ENCODE data around the gene FMN1.

FMN1 gene

DNA sequence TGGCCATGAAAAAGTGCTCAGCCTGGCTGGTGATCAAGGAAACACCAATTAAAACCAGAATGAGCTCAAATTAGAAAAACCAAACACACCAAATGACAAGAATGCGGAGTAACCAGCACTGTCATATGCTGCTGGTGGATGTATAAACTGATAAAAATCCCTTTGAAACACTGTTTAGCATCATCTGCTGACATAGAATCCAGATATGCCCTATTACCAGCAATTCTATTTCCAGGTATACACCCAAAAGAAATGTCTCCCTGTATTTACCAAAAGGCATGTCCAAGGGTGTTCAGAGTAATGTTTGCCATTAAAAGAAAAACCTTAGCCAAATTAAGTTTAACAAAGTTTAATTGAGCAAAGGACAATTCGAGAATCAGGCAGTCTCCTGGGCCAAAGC is 138.6 kb downstream of the FMN1 start:
- TF ChIP-seq, protein P1, sequence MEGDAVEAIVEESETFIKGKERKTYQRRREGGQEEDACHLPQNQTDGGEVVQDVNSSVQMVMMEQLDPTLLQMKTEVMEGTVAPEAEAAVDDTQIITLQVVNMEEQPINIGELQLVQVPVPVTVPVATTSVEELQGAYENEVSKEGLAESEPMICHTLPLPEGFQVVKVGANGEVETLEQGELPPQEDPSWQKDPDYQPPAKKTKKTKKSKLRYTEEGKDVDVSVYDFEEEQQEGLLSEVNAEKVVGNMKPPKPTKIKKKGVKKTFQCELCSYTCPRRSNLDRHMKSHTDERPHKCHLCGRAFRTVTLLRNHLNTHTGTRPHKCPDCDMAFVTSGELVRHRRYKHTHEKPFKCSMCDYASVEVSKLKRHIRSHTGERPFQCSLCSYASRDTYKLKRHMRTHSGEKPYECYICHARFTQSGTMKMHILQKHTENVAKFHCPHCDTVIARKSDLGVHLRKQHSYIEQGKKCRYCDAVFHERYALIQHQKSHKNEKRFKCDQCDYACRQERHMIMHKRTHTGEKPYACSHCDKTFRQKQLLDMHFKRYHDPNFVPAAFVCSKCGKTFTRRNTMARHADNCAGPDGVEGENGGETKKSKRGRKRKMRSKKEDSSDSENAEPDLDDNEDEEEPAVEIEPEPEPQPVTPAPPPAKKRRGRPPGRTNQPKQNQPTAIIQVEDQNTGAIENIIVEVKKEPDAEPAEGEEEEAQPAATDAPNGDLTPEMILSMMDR (IDR thresholded peaks at IDR 0.05; ENCODE audit: insufficient read depth, low read depth, low read length, missing control alignments) = no peak
- DNase-seq (ENCODE audit: low read depth) = no peak
- no peak overlapping the region for H3K4me3 ChIP-seq (ENCODE audit: low read length)

DNA sequence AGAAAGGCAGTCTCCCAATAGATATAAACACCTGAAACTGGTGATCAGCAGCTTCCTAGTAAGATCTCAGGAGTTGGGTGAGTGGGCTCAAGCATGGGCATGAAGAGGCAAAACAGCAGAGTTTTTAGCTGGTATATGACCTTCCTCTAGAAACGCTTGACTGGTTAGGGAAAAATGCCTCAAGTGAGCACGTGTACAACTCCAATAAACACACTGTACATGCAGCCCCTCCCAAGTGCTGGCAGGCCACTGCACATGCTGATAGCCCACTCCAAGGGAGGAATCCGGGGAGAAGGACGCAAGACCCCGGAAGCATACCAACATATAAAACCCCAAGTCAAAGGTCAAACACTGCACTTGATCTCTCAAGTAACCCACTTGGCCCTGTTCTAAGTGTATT is 143.0 kb downstream of the FMN1 start:
- TF ChIP-seq, protein P1 (IDR thresholded peaks at IDR 0.05; ENCODE audit: insufficient read depth, low read depth, low read length, missing control alignments) = no peak
- no peak overlapping the region for H3K4me3 ChIP-seq (ENCODE audit: low read length)
- no peak for DNase-seq (ENCODE audit: low read depth)

DNA sequence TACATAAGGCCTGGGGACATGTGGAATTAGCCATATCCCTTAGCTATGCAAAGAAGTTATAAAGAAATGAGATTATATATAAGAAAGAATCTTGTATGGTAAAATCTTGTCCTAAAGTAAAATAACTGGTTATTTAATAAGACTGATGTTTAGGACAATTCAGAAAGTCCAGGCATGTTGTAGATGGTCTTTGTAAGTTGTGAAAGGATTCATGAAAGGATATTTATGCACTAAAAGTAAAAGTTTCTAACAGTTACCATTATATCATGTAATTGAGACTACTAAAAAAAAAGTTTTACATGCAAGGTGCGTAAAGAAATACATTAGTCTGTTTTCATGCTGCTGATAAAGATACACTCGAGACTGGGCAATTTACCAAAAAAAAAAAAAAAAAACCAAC is 146.3 kb downstream of the FMN1 start:
- TF ChIP-seq, protein P1 (IDR thresholded peaks at IDR 0.05; ENCODE audit: insufficient read depth, low read depth, low read length, missing control alignments) = no peak
- DNase-seq (ENCODE audit: low read depth) = no peak
- H3K4me3 ChIP-seq (ENCODE audit: low read length) = no peak overlapping the region

- H3K4me3 ChIP-seq (ENCODE audit: low read length) = no peak overlapping the region
- TF ChIP-seq, protein P1 (IDR thresholded peaks at IDR 0.05; ENCODE audit: insufficient read depth, low read depth, low read length, missing control alignments) = no peak
- no peak for DNase-seq (ENCODE audit: low read depth)
Observed at GRCh38 chr15:33047077-33047476, 147.4 kb downstream of the FMN1 start.

- TF ChIP-seq, protein P1 (IDR thresholded peaks at IDR 0.05; ENCODE audit: insufficient read depth, low read depth, low read length, missing control alignments) = no peak
- DNase-seq (ENCODE audit: low read depth) = no peak
- H3K4me3 ChIP-seq (ENCODE audit: low read length) = no peak overlapping the region
Observed at GRCh38 chr15:33046329-33046728, 148.2 kb downstream of the FMN1 start.

DNA sequence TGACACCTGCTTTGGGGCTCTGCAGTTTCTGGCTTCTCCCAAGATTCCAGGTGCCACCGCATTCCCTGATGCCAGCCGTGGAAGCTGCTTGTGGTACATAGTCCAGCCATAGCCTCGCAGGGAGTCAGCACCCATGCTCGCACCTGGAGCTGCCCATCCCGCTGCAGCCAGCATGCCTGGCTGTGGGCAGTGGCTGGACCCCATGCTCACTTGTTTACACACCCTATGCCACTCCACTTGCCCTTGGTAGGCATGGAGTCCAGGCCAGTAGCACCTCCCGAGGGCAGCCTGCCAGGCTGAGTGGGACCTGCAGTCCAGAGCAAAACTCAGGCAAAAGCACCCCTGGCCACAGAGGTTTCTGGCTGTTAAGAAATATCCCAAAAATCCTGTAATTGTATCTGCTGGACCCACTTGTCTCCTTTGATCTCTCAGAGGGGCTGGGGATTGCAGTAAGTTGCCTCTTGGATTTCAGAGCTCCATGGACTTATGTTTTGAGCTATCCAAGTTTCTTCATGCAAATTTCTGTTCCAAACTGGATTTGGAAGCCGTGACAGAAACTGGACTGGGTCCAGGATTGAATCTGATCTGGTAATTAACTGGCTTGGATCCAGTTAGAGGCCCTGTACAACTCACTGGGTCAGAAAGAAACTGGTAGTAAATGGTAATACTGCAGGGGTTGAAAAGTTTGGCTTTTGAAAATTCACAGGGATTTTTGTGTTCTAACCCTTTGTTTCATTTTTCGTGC is 149.3 kb downstream of the FMN1 start:
- peak; percentile 14 for DNase-seq (ENCODE audit: low read depth)
- TF ChIP-seq, protein P1 (IDR thresholded peaks at IDR 0.05; ENCODE audit: insufficient read depth, low read depth, low read length, missing control alignments) = no peak

GRCh38 chr15:33044598-33044997 is 149.9 kb downstream of the FMN1 start:
- no peak overlapping the region for H3K4me3 ChIP-seq (ENCODE audit: low read length)
- no peak for DNase-seq (ENCODE audit: low read depth)
- TF ChIP-seq, protein P1 (IDR thresholded peaks at IDR 0.05; ENCODE audit: insufficient read depth, low read depth, low read length, missing control alignments) = no peak

More for the DNA sequence above, 149.3 kb downstream of the FMN1 start:
- no peak overlapping the region for H3K4me3 ChIP-seq (ENCODE audit: low read length)

All from epithelial cell of esophagus (primary cell).